Adrenal gland (tissue), 12 donors: ENCODE measurements around the gene TTLL12. TPM values are rescaled to one million over a fixed set of nuclear protein-coding genes. Genes with fewer than 3 reads are reported as not detected.

Experiments
- DNase-seq, 7 donors: peaks; one replicate each; pipeline ENCODE4 v3.0.0-alpha.2; 2019 to 2020
- H3K27ac ChIP-seq, 5 donors: fragments of 200-600 bp; sonication (generic) in 4 of 5; 1 replicate in 3 of 5; 2 replicates in 2 of 5; pipeline versions ENCODE4 v1.5.1 to v1.8.0; 2016 to 2020; ENCODE audit warnings: mild to moderate bottlenecking in 1 of 5
- H3K27me3 ChIP-seq: fragments of 200-600 bp; 2 replicates; pipeline ENCODE4 v1.8.0; 2021
- H3K36me3 ChIP-seq, 2 donors: fragments of 200-600 bp; replicated peaks in 1 of 2; 1 replicate in 1 of 2; 2 replicates in 1 of 2; pipeline versions ENCODE4 v1.5.1 to v1.8.0; 2018 to 2022
- H3K4me1 ChIP-seq, 2 donors: fragments of 200-600 bp; replicated peaks in 1 of 2; 1 replicate in 1 of 2; 2 replicates in 1 of 2; pipeline versions ENCODE4 v1.5.1 to v1.8.0; 2018 to 2021
- H3K4me3 ChIP-seq, 4 donors: fragments of 200-600 bp; sonication (generic) in 3 of 4; one replicate each; pipeline ENCODE4 v1.5.1; 2016 to 2018
- H3K9me3 ChIP-seq, 3 donors: fragments of 200-600 bp; sonication (generic) in 1 of 3; replicated peaks in 1 of 3; 1 replicate in 2 of 3; 2 replicates in 1 of 3; pipeline versions ENCODE4 v1.5.1 to v1.8.0; 2016 to 2021
- CTCF ChIP-seq, 6 experiments: fragments of 450-650 bp in 4 of 6; fragments of 200-600 bp in 2 of 6; sonication (generic) in 1 of 6; IDR thresholded peaks; 1 replicate in 5 of 6; 2 replicates in 1 of 6; pipeline versions ENCODE4 v1.5.1 to v1.8.0; 2016 to 2021; ENCODE audit warnings: antibody characterized with exemption in 6 of 6, mild to moderate bottlenecking in 2 of 6, moderate library complexity in 1 of 6
- POLR2A ChIP-seq, 2 donors: fragments of 450-650 bp; IDR thresholded peaks; one replicate each; pipeline ENCODE4 v1.6.1; 2017; ENCODE audit warnings: antibody characterized with exemption in 2 of 2, mild to moderate bottlenecking in 2 of 2, moderate library complexity in 1 of 2
- WGBS, 4 donors: extraction: QIAGEN DNeasy Blood & Tissue Kit in 2 of 4; methylation state at CpG; one replicate each; pipeline versions ENCODE4 v1.1.5 to v1.1.7; 2013 to 2017; 5-methylcytosine and 5-hydroxymethylcytosine counted together
- intact Hi-C, 2 donors: fragments of 100-400 bp; cut with DNase I; formaldehyde crosslinking; loops; one replicate each; pipeline versions ENCODE4 v1.14.1 to v1.15.0; 2022 to 2023
- polyA plus RNA-seq, 3 donors: library from polyadenylated mRNA; stranded (reverse); fragments of 200-250 nt in 2 of 3; fragments of 350-450 nt in 1 of 3; fragmentation: Illumina TruSeq in 1 of 3; extraction: RNeasy Lipid Tissue Mini Kit (QIAGEN cat#74804) in 1 of 3; gene quantifications; one replicate each; pipeline ENCODE4 v1.2.3, GENCODE V29; 2013 to 2014
- total RNA-seq, 9 donors: library from RNA; depleted of rRNA in 4 of 9; stranded (reverse); fragments of >200 nt in 4 of 9; fragments of 120-200 nt in 1 of 9; fragmentation: NEBNext Ultra II Directional in 1 of 9; extraction: Animal tissue kit (Norgen Biotek cat#: 25700) in 1 of 9; gene quantifications; one replicate each; pipeline versions ENCODE4 v1.1.0 to v1.2.4, GENCODE V29; 2013 to 2023
- donor health status: healthy with polysubstance abuse.
- donor health status: Bipolar disorder and iron deficiency.
- donor health status: DM: yes; HTN: yes; CAD: no.
- donor health status: DM: no; HTN: no; CAD: no.
- donor health status: DM: no; HTN: no; CAD: no.
- donor health status: DM: yes; HTN: yes; CAD: no.

TTLL12 gene
- total and polyA plus RNA-seq, 12 donors: 22.6 to 85.2 (median 59.2) TPM

GRCh38 chr22:43118953-43119458 lies 67.9 kb downstream of the TTLL12 start:
- 69 to 83% (median 78%) methylated on average over 6 to 7 of the region's 7 CpGs for WGBS, 4 donors
- DNase-seq: no peak

GRCh38 chr22:43118024-43118849 lies 68.7 kb downstream of the TTLL12 start:
- Histone ChIP-seq H3K9me3 (no peaks in the 10 kb centered on the region), H3K4me3 (no peak overlapping the region), H3K36me3 (no peaks in the 10 kb centered on the region), H3K4me1 (no peaks in the 10 kb centered on the region), H3K27ac (no peak overlapping the region), H3K27me3 (no peaks in the 10 kb centered on the region)
- DNase-seq: no peak
- WGBS, 4 donors: 72 to 83% (median 76%) methylated on average over 16 to 21 of the region's 21 CpGs
- intact Hi-C loops: no loop called here
- TF ChIP-seq CTCF (IDR thresholded peaks at IDR 0.05) (no peak), POLR2A (IDR thresholded peaks at IDR 0.05) (no peak)

More at GRCh38 chr22:43118953-43119458, 67.9 kb downstream of the TTLL12 start:
- no peaks in the 10 kb centered on the region for H3K36me3 ChIP-seq
- no peaks in the 10 kb centered on the region for H3K9me3 ChIP-seq
- H3K27ac ChIP-seq: no peak overlapping the region
- no peaks in the 10 kb centered on the region for H3K27me3 ChIP-seq
- TF ChIP-seq POLR2A (IDR thresholded peaks at IDR 0.05): no peak
- no peak for TF ChIP-seq CTCF (IDR thresholded peaks at IDR 0.05)
- H3K4me3 ChIP-seq: no peak overlapping the region
- intact Hi-C loops: no loop called here
- no peaks in the 10 kb centered on the region for H3K4me1 ChIP-seq

GRCh38 chr22:43116932-43117331 lies 70.0 kb downstream of the TTLL12 start:
- Histone ChIP-seq H3K4me3 (no peak overlapping the region), H3K27me3 (no peaks in the 10 kb centered on the region), H3K27ac (no peak overlapping the region), H3K9me3 (no peaks in the 10 kb centered on the region), H3K4me1 (no peaks in the 10 kb centered on the region), H3K36me3 (no peaks in the 10 kb centered on the region)
- WGBS, 4 donors: 87 to 100% (median 94%) methylated on average over 5 to 7 of the region's 7 CpGs
- DNase-seq: no peak
- intact Hi-C loops: no loop called here
- TF ChIP-seq POLR2A (IDR thresholded peaks at IDR 0.05) (no peak), CTCF (IDR thresholded peaks at IDR 0.05) (no peak)

Other genes starting within 250 kb of the TTLL12 start
- 100 to 1,000 TPM in 6 of 9 donors, 10 to 100 TPM in 3; 77.9 to 186 (median 123) TPM for gene PACSIN2, start 172.0 kb downstream of the TTLL12 start, total RNA-seq
- 100 to 1,000 TPM in 1 of 3 donors, 10 to 100 TPM in 2; 29.8 to 152 (median 36.5) TPM for gene PACSIN2, start 172.0 kb downstream of the TTLL12 start, polyA plus RNA-seq
- gene TTLL1, start 97.7 kb downstream of the TTLL12 start, total RNA-seq: 10 to 100 TPM in 3 of 9 donors, 1 to 10 TPM in 6; 5.8 to 14.1 (median 8.5) TPM
- gene TTLL1, start 97.7 kb downstream of the TTLL12 start, polyA plus RNA-seq: 10 to 100 TPM in 1 of 3 donors, 1 to 10 TPM in 2; 5.0 to 12.9 (median 7.0) TPM
- gene BIK, start 76.4 kb downstream of the TTLL12 start, total RNA-seq: 1 to 10 TPM; 1.7 to 7.4 (median 2.9) TPM
- 1 to 10 TPM in 2 of 3 donors, not detected in 1; 3.1 to 3.4 TPM for gene BIK, start 76.4 kb downstream of the TTLL12 start, polyA plus RNA-seq
- 10 to 100 TPM; 23.1 to 92.9 (median 28.6) TPM for gene MCAT, start 43.7 kb downstream of the TTLL12 start, total RNA-seq
- 10 to 100 TPM; 16.9 to 28.2 (median 19.5) TPM for gene MCAT, start 43.7 kb downstream of the TTLL12 start, polyA plus RNA-seq
- gene TSPO, start 35.6 kb downstream of the TTLL12 start, total RNA-seq: 100 to 1,000 TPM in 8 of 9 donors, 10 to 100 TPM in 1; 16.8 to 881 (median 233) TPM
- 100 to 1,000 TPM in 2 of 3 donors, 1 to 10 TPM in 1; 7.8 to 351 (median 182) TPM for gene TSPO, start 35.6 kb downstream of the TTLL12 start, polyA plus RNA-seq
- gene SCUBE1, start 156.2 kb upstream of the TTLL12 start, total RNA-seq: 10 to 100 TPM in 6 of 9 donors, 1 to 10 TPM in 3; 1.4 to 34.0 (median 11.2) TPM
- gene SCUBE1, start 156.2 kb upstream of the TTLL12 start, polyA plus RNA-seq: 1 to 10 TPM; 2.7 to 5.3 (median 4.2) TPM
- under 1 TPM in 3 of 9 donors, not detected in 6; 0.07 to 0.44 (median 0.11) TPM for gene MPPED1, start 224.9 kb upstream of the TTLL12 start, total RNA-seq
- under 1 TPM in 1 of 3 donors, not detected in 2; 0.10 TPM for gene MPPED1, start 224.9 kb upstream of the TTLL12 start, polyA plus RNA-seq